H9 (cell line): ENCODE results near the gene MGLL. TPM values are rescaled to one million over a fixed set of nuclear protein-coding genes. Genes with fewer than 3 reads are reported as not detected.

ENCODE experiments used
- DNase-seq: peaks from one replicate; pipeline ENCODE4 v3.0.0-alpha.2; 2017
- H2AFZ ChIP-seq: one replicate; pipeline ENCODE4 v1.6.1; 2013; ENCODE audit warnings: mild to moderate bottlenecking, low read length, control low read depth, moderate library complexity
- H2AK5ac ChIP-seq: 2 replicates; pipeline ENCODE4 v1.6.1; 2013; ENCODE audit warnings: low read length, control low read depth, mixed read lengths; ENCODE audit not compliant: insufficient read length
- H2BK120ac ChIP-seq: one replicate; pipeline ENCODE4 v1.6.1; 2013; ENCODE audit warnings: low read depth, mild to moderate bottlenecking, low read length, control low read depth, inconsistent platforms; ENCODE audit not compliant: poor library complexity, severe bottlenecking
- H2BK12ac ChIP-seq: 2 replicates; pipeline ENCODE4 v1.6.1; 2013; ENCODE audit warnings: low read length, control low read depth, mixed read lengths, low read depth; ENCODE audit not compliant: insufficient read length
- H2BK15ac ChIP-seq: 2 replicates; pipeline ENCODE4 v1.6.1; 2013; ENCODE audit warnings: low read depth, low read length, control low read depth
- H2BK20ac ChIP-seq: one replicate; pipeline ENCODE4 v1.6.1; 2013; ENCODE audit warnings: low read depth, mild to moderate bottlenecking, low read length, control low read depth, inconsistent platforms; ENCODE audit not compliant: poor library complexity, severe bottlenecking
- H2BK5ac ChIP-seq: 2 replicates; pipeline ENCODE4 v1.6.1; 2013; ENCODE audit warnings: low read length, control low read depth, mixed read lengths; ENCODE audit not compliant: insufficient read length
- H3K14ac ChIP-seq: 2 replicates; pipeline ENCODE4 v1.6.1; 2013; ENCODE audit warnings: low read length, control low read depth; ENCODE audit not compliant: insufficient read depth
- H3K18ac ChIP-seq: 2 replicates; pipeline ENCODE4 v1.6.1; 2013; ENCODE audit warnings: low read depth, mild to moderate bottlenecking, mixed read lengths, low read length, control low read depth; ENCODE audit not compliant: insufficient read length
- H3K23ac ChIP-seq: 2 replicates; pipeline ENCODE4 v1.6.1; 2013; ENCODE audit warnings: low read length, control low read depth, mixed read lengths, low read depth; ENCODE audit not compliant: insufficient read length
- H3K23me2 ChIP-seq: 2 replicates; pipeline ENCODE4 v1.6.1; 2013; ENCODE audit warnings: low read depth, mild to moderate bottlenecking, mixed read lengths, low read length, control low read depth; ENCODE audit not compliant: insufficient read length, poor library complexity, severe bottlenecking
- H3K27ac ChIP-seq: 2 replicates; pipeline ENCODE4 v1.5.1; 2013; ENCODE audit warnings: low read length, control low read depth, mixed read lengths, low read depth; ENCODE audit not compliant: insufficient read length
- H3K27me3 ChIP-seq: 2 replicates; pipeline ENCODE4 v1.6.1; 2013; ENCODE audit warnings: low read length, control low read depth, inconsistent platforms; ENCODE audit not compliant: insufficient read depth
- H3K4ac ChIP-seq: 2 replicates; pipeline ENCODE4 v1.6.1; 2013; ENCODE audit warnings: low read depth, mild to moderate bottlenecking, control low read depth, inconsistent platforms, low read length, moderate library complexity
- H3K4me1 ChIP-seq: 2 replicates; pipeline ENCODE4 v1.6.1; 2013; ENCODE audit warnings: low read length, control low read depth, inconsistent platforms; ENCODE audit not compliant: insufficient read depth
- H3K4me2 ChIP-seq: 2 replicates; pipeline ENCODE4 v1.6.1; 2013; ENCODE audit warnings: low read length, control low read depth, mixed read lengths; ENCODE audit not compliant: insufficient read length, insufficient read depth
- H3K56ac ChIP-seq: 2 replicates; pipeline ENCODE4 v1.6.1; 2013; ENCODE audit warnings: low read depth, mild to moderate bottlenecking, mixed read lengths, low read length, control low read depth; ENCODE audit not compliant: insufficient read length
- H3K79me1 ChIP-seq: 2 replicates; pipeline ENCODE4 v1.6.1; 2013; ENCODE audit warnings: low read depth, mild to moderate bottlenecking, moderate library complexity, low read length, control low read depth, inconsistent platforms; ENCODE audit not compliant: insufficient read depth, poor library complexity, severe bottlenecking
- H3K79me2 ChIP-seq: 2 replicates; pipeline ENCODE4 v1.6.1; 2013; ENCODE audit warnings: low read length, control low read depth, inconsistent platforms; ENCODE audit not compliant: insufficient read depth
- H3K9ac ChIP-seq: 2 replicates; pipeline ENCODE4 v1.6.1; 2013; ENCODE audit warnings: low read length, control low read depth, mixed read lengths; ENCODE audit not compliant: insufficient read length; ENCODE audit errors: extremely low read depth
- H3K9me3 ChIP-seq: one replicate; pipeline ENCODE4 v1.6.1; 2013; ENCODE audit warnings: low read depth, low read length, inconsistent platforms; ENCODE audit not compliant: control insufficient read depth
- H3T11ph ChIP-seq: one replicate; pipeline ENCODE4 v1.6.1; 2013; ENCODE audit warnings: mild to moderate bottlenecking, low read length, control low read depth, inconsistent platforms
- H4K20me1 ChIP-seq: one replicate; pipeline ENCODE4 v1.6.1; 2013; ENCODE audit not compliant: control insufficient read depth, insufficient read length, insufficient read depth
- H4K5ac ChIP-seq: 2 replicates; pipeline ENCODE4 v1.6.1; 2013; ENCODE audit warnings: low read depth, mild to moderate bottlenecking, mixed read lengths, low read length, control low read depth; ENCODE audit not compliant: insufficient read length
- H4K8ac ChIP-seq: replicated peaks from 2 replicates; pipeline ENCODE4 v1.6.1; 2013; ENCODE audit warnings: low read length, control low read depth, mixed read lengths, low read depth; ENCODE audit not compliant: insufficient read length
- H4K91ac ChIP-seq: 2 replicates; pipeline ENCODE4 v1.6.1; 2013; ENCODE audit warnings: low read depth, mild to moderate bottlenecking, moderate library complexity, mixed read lengths, low read length, control low read depth; ENCODE audit not compliant: insufficient read length
- H3K27ac Mint-ChIP-seq, 3 experiments: 2 replicates in 2 of 3; 3 replicates in 1 of 3; pipeline ENCODE4 v1.8.0; 2020 to 2021; ENCODE audit warnings: mixed read lengths in 3 of 3, mild to moderate bottlenecking in 1 of 3, moderate library complexity in 1 of 3
- H3K27me3 Mint-ChIP-seq: 2 replicates; pipeline ENCODE4 v1.8.0; 2021; ENCODE audit warnings: low read depth, mild to moderate bottlenecking, moderate library complexity, mixed read lengths
- H3K36me3 Mint-ChIP-seq, 3 experiments: 2 replicates in 2 of 3; 3 replicates in 1 of 3; pipeline ENCODE4 v1.8.0; 2020 to 2021; ENCODE audit warnings: low read depth in 3 of 3, mixed read lengths in 3 of 3; ENCODE audit not compliant: insufficient read depth in 1 of 3
- H3K4me1 Mint-ChIP-seq, 2 experiments: 2 replicates each; pipeline ENCODE4 v1.8.0; 2020; ENCODE audit warnings: mixed read lengths in 2 of 2
- H3K4me3 Mint-ChIP-seq, 2 experiments: 2 replicates in 1 of 2; 3 replicates in 1 of 2; pipeline ENCODE4 v1.8.0; 2020 to 2021; ENCODE audit warnings: mild to moderate bottlenecking in 2 of 2, mixed read lengths in 2 of 2, moderate library complexity in 1 of 2
- H3K9me3 Mint-ChIP-seq, 2 experiments: 2 replicates in 1 of 2; 3 replicates in 1 of 2; pipeline ENCODE4 v1.8.0; 2020; ENCODE audit warnings: mild to moderate bottlenecking in 2 of 2, mixed read lengths in 2 of 2, moderate library complexity in 1 of 2
- WGBS: extraction: QIAGEN DNeasy Blood & Tissue Kit; methylation state at CpG from one replicate; pipeline ENCODE4 v1.1.7; 2013; ENCODE audit warnings: missing lambda C conversion rate, low lambda C conversion rate, mixed read lengths; ENCODE audit not compliant: insufficient read length; ENCODE audit errors: extremely low coverage; 5-methylcytosine and 5-hydroxymethylcytosine counted together
- total RNA-seq: library from RNA; stranded (reverse); gene quantifications from 2 replicates; pipeline ENCODE4 v1.2.1, GENCODE V29; 2021
- TF ChIP-seq, protein P1 (sequence below): fragments of 200-600 bp; sonication (generic); conservative IDR thresholded peaks from 3 replicates; pipeline ENCODE4 v1.8.0; 2021; ENCODE audit warnings: antibody characterized with exemption, mild to moderate bottlenecking

Gene MGLL
- total RNA-seq, 1 experiment from 2014 or later, result 0.11 TPM

DNA sequence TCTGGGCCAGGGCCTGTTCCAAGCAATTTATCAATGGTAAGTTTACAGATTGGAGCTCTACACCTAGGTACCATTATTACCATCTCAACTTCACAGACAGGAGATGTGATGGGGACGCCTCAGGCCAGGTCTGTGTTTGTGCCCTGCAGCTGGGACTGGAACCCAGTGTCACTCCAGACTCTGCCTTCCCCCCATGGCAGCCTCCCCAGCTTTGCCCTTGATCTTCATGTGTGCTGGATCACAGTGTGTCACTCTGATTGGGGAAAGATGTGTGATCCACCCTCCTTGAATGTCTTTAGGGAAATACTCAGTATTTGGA is 59.6 kb downstream of the MGLL start:
- no peak overlapping the region for H3T11ph ChIP-seq
- no peak overlapping the region for H2BK120ac ChIP-seq
- TF ChIP-seq, protein P1, sequence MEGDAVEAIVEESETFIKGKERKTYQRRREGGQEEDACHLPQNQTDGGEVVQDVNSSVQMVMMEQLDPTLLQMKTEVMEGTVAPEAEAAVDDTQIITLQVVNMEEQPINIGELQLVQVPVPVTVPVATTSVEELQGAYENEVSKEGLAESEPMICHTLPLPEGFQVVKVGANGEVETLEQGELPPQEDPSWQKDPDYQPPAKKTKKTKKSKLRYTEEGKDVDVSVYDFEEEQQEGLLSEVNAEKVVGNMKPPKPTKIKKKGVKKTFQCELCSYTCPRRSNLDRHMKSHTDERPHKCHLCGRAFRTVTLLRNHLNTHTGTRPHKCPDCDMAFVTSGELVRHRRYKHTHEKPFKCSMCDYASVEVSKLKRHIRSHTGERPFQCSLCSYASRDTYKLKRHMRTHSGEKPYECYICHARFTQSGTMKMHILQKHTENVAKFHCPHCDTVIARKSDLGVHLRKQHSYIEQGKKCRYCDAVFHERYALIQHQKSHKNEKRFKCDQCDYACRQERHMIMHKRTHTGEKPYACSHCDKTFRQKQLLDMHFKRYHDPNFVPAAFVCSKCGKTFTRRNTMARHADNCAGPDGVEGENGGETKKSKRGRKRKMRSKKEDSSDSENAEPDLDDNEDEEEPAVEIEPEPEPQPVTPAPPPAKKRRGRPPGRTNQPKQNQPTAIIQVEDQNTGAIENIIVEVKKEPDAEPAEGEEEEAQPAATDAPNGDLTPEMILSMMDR, result no peak
- no peak overlapping the region for H3K56ac ChIP-seq
- H3K9ac ChIP-seq, result no peak overlapping the region
- no peaks in the 10 kb centered on the region for H3K4me1 ChIP-seq
- peaks cover 2 to 6% of the 10 kb centered on the region in 2 experiments; a peak in 1 of 4 replicates for H3K4me1 Mint-ChIP-seq
- no peaks in the 10 kb centered on the region for H3K9me3 ChIP-seq
- H3K23ac ChIP-seq, result no peak overlapping the region
- no peak overlapping the region for H3K4ac ChIP-seq
- H3K79me1 ChIP-seq, result no peaks in the 10 kb centered on the region
- H3K14ac ChIP-seq, result no peak overlapping the region
- no peak overlapping the region for H2BK20ac ChIP-seq
- WGBS, result no CpG with 5 or more reads among the region's 1 CpG
- H3K4me2 ChIP-seq, result no peak overlapping the region
- no peak overlapping the region for H4K8ac ChIP-seq
- DNase-seq, result no peak
- H4K5ac ChIP-seq, result no peak overlapping the region
- H3K23me2 ChIP-seq, result no peaks in the 10 kb centered on the region
- no peak overlapping the region for H3K4me3 Mint-ChIP-seq
- H3K27me3 Mint-ChIP-seq, result peaks cover 8% of the 10 kb centered on the region
- H3K36me3 Mint-ChIP-seq, result no peaks in the 10 kb centered on the region
- no peaks in the 10 kb centered on the region for H3K9me3 Mint-ChIP-seq
- H3K18ac ChIP-seq, result no peak overlapping the region
- H2BK15ac ChIP-seq, result no peak overlapping the region
- no peaks in the 10 kb centered on the region for H3K27me3 ChIP-seq
- no peaks in the 10 kb centered on the region for H3K79me2 ChIP-seq
- H4K20me1 ChIP-seq, result no peaks in the 10 kb centered on the region
- no peak overlapping the region for H2AFZ ChIP-seq
- no peak overlapping the region for H2BK5ac ChIP-seq
- no peak overlapping the region for H4K91ac ChIP-seq
- H2BK12ac ChIP-seq, result no peak overlapping the region
- no peak overlapping the region for H3K27ac ChIP-seq
- peak overlapping the region in 1 of 3 experiments; percentile 46; a peak in 1 of 7 replicates for H3K27ac Mint-ChIP-seq
- no peak overlapping the region for H2AK5ac ChIP-seq
